Measurements from ENCODE around the gene MED26.

The MED26 gene

GRCh38 chr19:16650821-16651220 is 22.8 kb upstream of the MED26 start:
- FAIRE-seq = no peak

GRCh38 chr19:16649734-16650133 is 21.7 kb upstream of the MED26 start:
- no peak for FAIRE-seq

- FAIRE-seq = no peak
These were observed 17.1 kb upstream of the MED26 start for GRCh38 chr19:16645140-16645539.

GRCh38 chr19:16641695-16642094 is 13.7 kb upstream of the MED26 start:
- FAIRE-seq = no peak

GRCh38 chr19:16640951-16641350 is 12.9 kb upstream of the MED26 start:
- no peak for FAIRE-seq

- FAIRE-seq = no peak
These were observed 10.7 kb upstream of the MED26 start for GRCh38 chr19:16638666-16639065.

GRCh38 chr19:16637535-16637934 is 9.5 kb upstream of the MED26 start:
- no peak for FAIRE-seq

- no peak for FAIRE-seq
These were observed 3.5 kb upstream of the MED26 start for GRCh38 chr19:16631465-16631864.

GRCh38 chr19:16628984-16629691 is 1.1 kb upstream of the MED26 start:
- FAIRE-seq = no peak

- FAIRE-seq = no peak
These were observed 149 bp downstream of the MED26 start for GRCh38 chr19:16627928-16628182.

- no peak for FAIRE-seq
These were observed 644 bp downstream of the MED26 start for GRCh38 chr19:16627193-16627927.

GRCh38 chr19:16626796-16627192 is 1.2 kb downstream of the MED26 start:
- FAIRE-seq = no peak

- no peak for FAIRE-seq
These were observed 2.6 kb downstream of the MED26 start for GRCh38 chr19:16625163-16625958.

- no peak for FAIRE-seq
These were observed 3.8 kb downstream of the MED26 start for GRCh38 chr19:16624236-16624635.

GRCh38 chr19:16623576-16623975 is 4.4 kb downstream of the MED26 start:
- no peak for FAIRE-seq

GRCh38 chr19:16623066-16623465 is 4.9 kb downstream of the MED26 start:
- FAIRE-seq = no peak

GRCh38 chr19:16621165-16621800 is 6.7 kb downstream of the MED26 start:
- no peak for FAIRE-seq

- FAIRE-seq = no peak
These were observed 7.4 kb downstream of the MED26 start for GRCh38 chr19:16620584-16620983.

- FAIRE-seq = no peak
These were observed 8.0 kb downstream of the MED26 start for GRCh38 chr19:16620018-16620417.

- no peak for FAIRE-seq
These were observed 8.5 kb downstream of the MED26 start for GRCh38 chr19:16619457-16619856.

- FAIRE-seq = no peak
These were observed 9.8 kb downstream of the MED26 start for GRCh38 chr19:16618248-16618647.

- no peak for FAIRE-seq
These were observed 12.2 kb downstream of the MED26 start for GRCh38 chr19:16615808-16616207.

GRCh38 chr19:16614941-16615340 is 13.1 kb downstream of the MED26 start:
- no peak for FAIRE-seq
